Naive thymus-derived CD4-positive, alpha-beta T cell (primary cell): ENCODE results near the gene MGAT4B. TPM values are rescaled to one million over a fixed set of nuclear protein-coding genes. Genes with fewer than 3 reads are reported as not detected.

Experiments
- microRNA-seq: library from miRNA; unstranded; fragments of <30 nt; microRNA quantifications from one replicate; pipeline ENCODE4 v1.2.0, GENCODE V29; 2022; ENCODE audit warnings: borderline microRNAs expressed
- polyA plus RNA-seq, 2 donors: library from polyadenylated mRNA; unstranded; fragments of 300-500 nt; fragmentation: Illumina TruSeq; gene quantifications; one replicate each; pipeline ENCODE4 v1.2.3, GENCODE V29; 2021
- total RNA-seq, 6 experiments: library from RNA in 5 of 6; stranded (reverse) in 5 of 6; gene quantifications; 1 replicate in 5 of 6; 2 replicates in 1 of 6; pipeline ENCODE4 v1.2.3 and lab custom pipeline; 2021 to 2026

Gene MGAT4B
- total and polyA plus RNA-seq, 7 experiments from 2014 or later: 12.3 to 143 (median 114) TPM

Small RNA genes lying within 50 kb of the gene (microRNA-seq; reads per million reads assigned to microRNA genes)
- 2.1 reads per million for gene MIR1229

Other genes starting within 250 kb of the MGAT4B start
- 1,000 to 10,000 TPM; 1,010 to 2,239 (median 1,692) TPM for gene HNRNPH1, start 183.2 kb downstream of the MGAT4B start, total RNA-seq
- gene HNRNPH1, start 183.2 kb downstream of the MGAT4B start, polyA plus RNA-seq: 100 to 1,000 TPM; 120 to 141 TPM
- gene CBY3, start 125.8 kb downstream of the MGAT4B start, total RNA-seq: under 1 TPM in 3 of 5 experiments, not detected in 2; 0.29 to 0.84 (median 0.62) TPM
- gene CBY3, start 125.8 kb downstream of the MGAT4B start, polyA plus RNA-seq: 1 to 10 TPM in 1 of 2 donors, not detected in 1; 1.4 TPM
- gene CANX, start 107.9 kb downstream of the MGAT4B start, total RNA-seq: 100 to 1,000 TPM; 184 to 499 (median 337) TPM
- 100 to 1,000 TPM; 175 to 188 TPM for gene CANX, start 107.9 kb downstream of the MGAT4B start, polyA plus RNA-seq
- 10 to 100 TPM; 26.4 to 51.2 (median 35.5) TPM for gene MAML1, start 74.0 kb downstream of the MGAT4B start, total RNA-seq
- 10 to 100 TPM in 1 of 2 donors, 1 to 10 TPM in 1; 3.5 to 12.3 TPM for gene MAML1, start 74.0 kb downstream of the MGAT4B start, polyA plus RNA-seq
- 1 to 10 TPM; 2.0 to 8.1 (median 6.0) TPM for gene LTC4S, start 12.9 kb downstream of the MGAT4B start, total RNA-seq
- gene LTC4S, start 12.9 kb downstream of the MGAT4B start, polyA plus RNA-seq: 1 to 10 TPM in 1 of 2 donors, under 1 TPM in 1; 0.97 to 1.2 TPM
- 100 to 1,000 TPM; 173 to 309 (median 233) TPM for gene SQSTM1, start 14.0 kb upstream of the MGAT4B start, total RNA-seq
- 100 to 1,000 TPM; 129 to 178 TPM for gene SQSTM1, start 14.0 kb upstream of the MGAT4B start, polyA plus RNA-seq
- 100 to 1,000 TPM in 2 of 5 experiments, 10 to 100 TPM in 3; 27.9 to 133 (median 43.3) TPM for gene MRNIP, start 52.0 kb upstream of the MGAT4B start, total RNA-seq
- 10 to 100 TPM; 19.4 to 23.8 TPM for gene MRNIP, start 52.0 kb upstream of the MGAT4B start, polyA plus RNA-seq
- gene TBC1D9B, start 101.0 kb upstream of the MGAT4B start, total RNA-seq: 100 to 1,000 TPM in 1 of 5 experiments, 10 to 100 TPM in 4; 71.3 to 117 (median 86.9) TPM
- 10 to 100 TPM; 19.3 to 58.5 TPM for gene TBC1D9B, start 101.0 kb upstream of the MGAT4B start, polyA plus RNA-seq